Urinary bladder (tissue), 4 donors: ENCODE results near the gene CSNK1G2. TPM values are rescaled to one million over a fixed set of nuclear protein-coding genes. Genes with fewer than 3 reads are reported as not detected.

ENCODE experiments used
- DNase-seq: peaks from one replicate; pipeline ENCODE4 v3.0.0-alpha.2; 2015; ENCODE audit errors: extremely low spot score
- H3K27ac ChIP-seq: one replicate; pipeline ENCODE4 v1.5.1; 2013; ENCODE audit warnings: low read depth, mild to moderate bottlenecking, moderate library complexity
- H3K36me3 ChIP-seq: one replicate; pipeline ENCODE4 v1.6.1; 2013; ENCODE audit warnings: mild to moderate bottlenecking, moderate library complexity; ENCODE audit not compliant: insufficient read depth
- H3K4me1 ChIP-seq: one replicate; pipeline ENCODE4 v1.6.1; 2013; ENCODE audit warnings: mild to moderate bottlenecking, moderate library complexity; ENCODE audit not compliant: insufficient read depth
- H3K4me3 ChIP-seq: one replicate; pipeline ENCODE4 v1.5.1; 2013; ENCODE audit warnings: low read depth, low read length
- WGBS: extraction: QIAGEN DNeasy Blood & Tissue Kit; methylation state at CpG from one replicate; pipeline ENCODE4 v1.1.7; 2013; 5-methylcytosine and 5-hydroxymethylcytosine counted together
- polyA plus RNA-seq: library from polyadenylated mRNA; stranded (reverse); fragments of 200-250 nt; gene quantifications from one replicate; pipeline ENCODE4 v1.2.3, GENCODE V29; 2013
- total RNA-seq: library from RNA; depleted of rRNA; stranded (reverse); fragments of >200 nt; gene quantifications from one replicate; pipeline ENCODE4 v1.2.3, GENCODE V29; 2014
- donor health status: healthy with polysubstance abuse.
- donor health status: healthy.

The CSNK1G2 gene
- total and polyA plus RNA-seq, 2 donors: 33.5 to 50.1 TPM

DNA sequence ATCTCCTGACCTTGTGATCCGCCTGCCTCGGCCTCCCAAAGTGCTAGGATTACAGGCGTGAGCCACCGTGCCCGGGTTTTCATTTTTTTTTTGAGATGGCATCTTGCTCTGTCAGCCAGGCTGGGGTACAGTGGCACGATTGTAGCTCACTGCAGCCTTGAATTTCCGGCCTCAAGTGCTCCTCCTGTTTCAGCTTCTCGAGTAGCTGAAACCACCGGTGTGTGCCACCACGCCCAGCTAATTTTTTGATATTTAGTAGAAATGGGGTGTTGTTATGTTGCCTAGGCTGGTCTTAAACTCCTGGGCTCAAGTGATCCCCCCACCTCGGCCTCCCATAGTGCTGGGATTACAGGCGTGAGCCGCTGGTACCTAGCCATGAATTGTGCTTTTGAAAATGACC is 29.9 kb upstream of the CSNK1G2 start:
- peaks cover 3% of the 10 kb centered on the region for H3K4me1 ChIP-seq
- no peak overlapping the region for H3K4me3 ChIP-seq
- no peak overlapping the region for H3K27ac ChIP-seq
- no peak for DNase-seq
- 89% methylated on average over 13 of the region's 13 CpGs for WGBS
- peaks cover 3% of the 10 kb centered on the region for H3K36me3 ChIP-seq

GRCh38 chr19:1911995-1912394 is 29.0 kb upstream of the CSNK1G2 start:
- no peak for DNase-seq
- H3K4me3 ChIP-seq: no peak overlapping the region
- peaks cover 3% of the 10 kb centered on the region for H3K4me1 ChIP-seq
- no peak overlapping the region for H3K27ac ChIP-seq
- WGBS: 95% methylated on average over 37 of the region's 37 CpGs
- H3K36me3 ChIP-seq: peaks cover 3% of the 10 kb centered on the region

DNA sequence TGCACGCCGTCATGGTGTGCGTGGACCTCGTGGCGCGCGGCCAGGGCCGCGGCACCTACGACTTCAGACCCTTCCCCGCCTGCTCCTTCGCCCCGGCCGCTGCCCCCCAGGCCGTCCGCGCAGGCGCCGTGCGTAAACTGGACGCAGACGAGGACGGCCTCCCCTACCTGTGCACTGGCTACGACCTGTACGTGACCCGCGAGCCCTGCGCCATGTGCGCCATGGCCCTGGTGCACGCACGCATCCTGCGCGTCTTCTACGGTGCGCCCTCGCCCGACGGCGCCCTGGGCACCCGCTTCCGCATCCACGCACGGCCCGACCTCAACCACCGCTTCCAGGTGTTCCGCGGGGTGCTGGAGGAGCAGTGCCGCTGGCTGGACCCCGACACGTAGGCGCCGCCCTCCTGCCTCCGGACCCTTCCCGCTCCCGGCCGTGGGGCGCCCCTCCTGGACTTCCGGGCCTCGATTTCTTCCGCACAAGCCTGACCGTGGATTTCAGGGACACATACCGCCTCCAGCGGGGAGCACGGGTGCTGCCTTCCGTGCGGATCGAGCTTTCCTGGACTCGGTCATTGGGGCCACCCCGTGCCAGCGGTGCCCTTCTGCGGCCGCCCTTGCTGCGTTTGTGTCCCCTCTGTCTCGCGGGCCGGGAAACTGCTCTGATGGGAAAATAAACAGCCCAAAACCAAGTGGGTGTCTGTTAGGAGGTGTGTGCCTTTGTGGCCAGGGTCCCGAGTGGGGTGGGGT is 28.0 kb upstream of the CSNK1G2 start:
- Histone ChIP-seq H3K36me3 (peaks cover 3% of the 10 kb centered on the region), H3K4me3 (no peak overlapping the region), H3K27ac (no peak overlapping the region), H3K4me1 (peaks cover 3% of the 10 kb centered on the region)
- DNase-seq: no peak
- 98% methylated on average over 77 of the region's 77 CpGs for WGBS

DNA sequence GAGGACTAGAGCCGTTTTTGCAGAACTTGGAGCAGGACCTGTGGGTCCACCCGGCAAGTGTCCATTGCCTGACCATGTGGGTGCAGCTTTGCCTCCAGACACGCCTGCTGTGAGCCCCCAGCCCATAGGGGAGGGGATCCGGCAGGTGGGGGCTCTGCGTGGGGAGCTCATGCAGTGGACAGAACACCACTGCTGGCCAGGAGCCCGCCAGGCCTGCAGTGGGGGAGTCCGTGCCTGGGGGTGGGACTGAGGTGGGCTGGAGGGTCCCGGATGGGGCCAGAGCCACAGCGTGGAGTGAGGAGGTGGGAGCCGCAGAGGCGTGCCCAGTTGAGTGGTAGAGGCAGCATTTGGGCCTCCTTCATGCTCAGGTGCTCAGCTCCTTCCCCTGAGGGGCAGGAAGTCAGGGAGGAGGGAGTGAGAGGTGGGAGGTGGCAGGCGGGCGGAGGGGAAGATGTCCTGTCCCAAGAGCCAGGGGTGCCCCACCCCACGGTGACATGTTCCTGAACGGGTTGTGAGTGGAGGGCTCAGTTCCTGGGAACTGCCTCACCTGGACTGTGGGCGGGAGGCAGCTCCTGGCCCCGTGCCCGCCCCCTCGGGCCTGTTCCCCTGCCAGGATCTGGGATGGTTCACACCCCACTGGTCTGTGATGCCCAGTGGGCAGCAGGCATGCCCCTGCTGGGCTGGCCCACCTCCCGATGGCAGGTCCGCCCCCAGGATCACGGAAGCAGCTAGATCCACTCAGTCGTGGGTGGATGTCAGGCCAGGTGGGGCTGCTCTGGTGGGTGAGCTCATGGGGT is 27.0 kb upstream of the CSNK1G2 start:
- Histone ChIP-seq H3K4me1 (peaks cover 3% of the 10 kb centered on the region), H3K36me3 (peaks cover 6% of the 10 kb centered on the region), H3K4me3 (no peak overlapping the region), H3K27ac (no peak overlapping the region)
- 88% methylated on average over 23 of the region's 23 CpGs for WGBS
- DNase-seq: no peak

DNA sequence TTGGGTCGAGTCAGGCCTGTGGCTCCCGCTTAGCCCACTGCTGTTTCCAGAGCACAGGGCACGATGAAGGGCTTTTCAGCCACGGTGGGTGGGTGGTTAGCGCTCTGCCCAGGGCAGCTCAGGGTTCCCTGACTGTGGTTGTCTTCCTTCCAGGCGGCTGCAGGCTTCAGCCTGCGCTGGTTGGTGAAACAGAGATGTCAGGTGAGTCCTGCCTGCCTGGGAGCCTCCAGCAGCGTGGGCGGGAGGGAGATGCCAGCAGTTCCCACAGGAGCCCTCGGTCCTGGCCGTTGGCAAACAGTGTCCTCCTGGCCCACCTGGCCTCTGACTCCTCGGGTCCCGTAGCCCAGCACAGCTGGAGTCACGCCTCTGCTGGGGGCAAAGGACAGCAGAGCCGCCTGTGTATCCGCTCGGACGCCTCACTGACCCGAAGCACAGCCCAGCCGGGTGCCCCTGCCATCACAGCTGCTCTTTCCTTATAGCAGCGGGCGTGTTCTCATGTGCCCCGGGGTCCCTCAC is 26.1 kb upstream of the CSNK1G2 start:
- WGBS: 96% methylated on average over 23 of the region's 23 CpGs

GRCh38 chr19:1917146-1917545 is 23.8 kb upstream of the CSNK1G2 start:
- no peak for DNase-seq
- Histone ChIP-seq H3K4me3 (no peak overlapping the region), H3K36me3 (peaks cover 5% of the 10 kb centered on the region), H3K4me1 (no peaks in the 10 kb centered on the region), H3K27ac (no peak overlapping the region)
- 78% methylated on average over 17 of the region's 17 CpGs for WGBS

More for the DNA sequence above, 26.1 kb upstream of the CSNK1G2 start:
- no peak for DNase-seq
- Histone ChIP-seq H3K27ac (no peak overlapping the region), H3K4me3 (no peak overlapping the region), H3K4me1 (no peaks in the 10 kb centered on the region), H3K36me3 (peaks cover 8% of the 10 kb centered on the region)

GRCh38 chr19:1917926-1918325 is 23.0 kb upstream of the CSNK1G2 start:
- no peak overlapping the region for H3K4me3 ChIP-seq
- peaks cover 6% of the 10 kb centered on the region for H3K36me3 ChIP-seq
- WGBS: 91% methylated on average over 25 of the region's 25 CpGs
- no peaks in the 10 kb centered on the region for H3K4me1 ChIP-seq
- H3K27ac ChIP-seq: no peak overlapping the region
- DNase-seq: no peak

DNA sequence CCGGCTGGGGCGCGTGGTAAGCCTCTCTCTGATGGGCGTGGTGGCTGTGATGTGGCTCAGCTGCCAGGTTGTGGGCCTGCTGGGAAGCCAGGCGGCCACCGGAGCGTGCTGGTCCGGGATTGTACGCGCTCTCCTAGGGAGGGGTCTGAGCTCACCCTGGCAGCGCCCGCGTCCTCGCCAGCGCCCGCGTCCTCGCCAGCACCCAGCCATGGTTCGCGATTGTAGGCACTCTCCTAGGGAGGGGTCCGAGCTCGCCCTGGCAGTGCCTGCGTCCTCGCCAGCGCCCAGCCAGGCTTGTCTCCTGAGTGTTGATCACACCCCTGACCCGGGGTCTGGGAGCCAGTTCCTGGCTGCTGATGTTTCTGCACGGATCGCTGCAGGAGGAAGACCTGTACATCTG is 22.0 kb upstream of the CSNK1G2 start:
- no peaks in the 10 kb centered on the region for H3K4me1 ChIP-seq
- WGBS: 96% methylated on average over 28 of the region's 28 CpGs
- no peak for DNase-seq
- H3K4me3 ChIP-seq: no peak overlapping the region
- peaks cover 9% of the 10 kb centered on the region for H3K36me3 ChIP-seq
- H3K27ac ChIP-seq: no peak overlapping the region

DNA sequence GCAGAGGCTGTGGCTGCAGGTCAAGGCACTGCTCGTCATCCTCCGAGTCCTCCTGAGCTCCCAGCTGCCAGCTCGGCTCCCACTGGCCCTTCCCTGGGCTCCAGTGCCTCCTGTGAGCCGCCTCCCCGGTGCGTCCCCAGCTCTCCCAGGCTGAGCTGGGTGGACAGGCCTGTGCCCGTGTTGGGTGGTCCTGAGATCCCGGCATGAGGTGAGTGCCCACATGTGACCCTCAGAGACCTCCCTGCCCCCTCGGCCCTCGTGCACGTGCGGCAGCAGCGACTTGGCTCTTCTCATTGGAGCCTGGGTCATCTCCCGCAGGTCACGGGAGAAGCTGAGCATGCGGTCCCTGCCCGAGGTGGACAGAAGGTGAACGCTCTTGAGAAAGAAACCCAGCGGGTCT is 20.3 kb upstream of the CSNK1G2 start:
- no peak overlapping the region for H3K27ac ChIP-seq
- 93% methylated on average over 19 of the region's 19 CpGs for WGBS
- no peak overlapping the region for H3K4me3 ChIP-seq
- no peaks in the 10 kb centered on the region for H3K4me1 ChIP-seq
- H3K36me3 ChIP-seq: peaks cover 12% of the 10 kb centered on the region
- DNase-seq: no peak

GRCh38 chr19:1921326-1921725 is 19.6 kb upstream of the CSNK1G2 start:
- no peak for DNase-seq
- 95% methylated on average over 19 of the region's 19 CpGs for WGBS
- Histone ChIP-seq H3K27ac (no peak overlapping the region), H3K36me3 (peaks cover 12% of the 10 kb centered on the region), H3K4me1 (no peaks in the 10 kb centered on the region), H3K4me3 (no peak overlapping the region)

DNA sequence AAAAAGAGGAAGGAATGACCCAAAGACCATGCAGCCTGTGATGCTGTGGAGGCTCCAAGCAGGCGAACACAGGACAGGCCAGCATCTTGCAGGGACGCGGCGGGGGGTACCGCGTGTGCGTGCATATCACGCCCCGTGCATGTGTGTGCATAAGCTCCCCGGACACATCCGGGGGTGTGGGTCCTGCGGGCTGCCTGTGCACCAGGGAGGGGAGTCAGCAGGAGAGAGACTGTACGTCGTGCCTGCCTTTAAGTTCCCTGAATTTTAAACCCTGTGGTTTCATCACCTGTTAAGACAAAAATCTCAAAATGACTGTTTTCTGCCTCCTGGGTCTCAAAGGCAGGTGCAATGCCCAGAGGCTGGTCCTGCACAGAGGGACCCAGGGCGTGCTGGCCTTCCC is 19.1 kb upstream of the CSNK1G2 start:
- no peak overlapping the region for H3K27ac ChIP-seq
- peaks cover 12% of the 10 kb centered on the region for H3K36me3 ChIP-seq
- WGBS: 94% methylated on average over 15 of the region's 15 CpGs
- no peak for DNase-seq
- H3K4me3 ChIP-seq: no peak overlapping the region
- H3K4me1 ChIP-seq: no peaks in the 10 kb centered on the region

DNA sequence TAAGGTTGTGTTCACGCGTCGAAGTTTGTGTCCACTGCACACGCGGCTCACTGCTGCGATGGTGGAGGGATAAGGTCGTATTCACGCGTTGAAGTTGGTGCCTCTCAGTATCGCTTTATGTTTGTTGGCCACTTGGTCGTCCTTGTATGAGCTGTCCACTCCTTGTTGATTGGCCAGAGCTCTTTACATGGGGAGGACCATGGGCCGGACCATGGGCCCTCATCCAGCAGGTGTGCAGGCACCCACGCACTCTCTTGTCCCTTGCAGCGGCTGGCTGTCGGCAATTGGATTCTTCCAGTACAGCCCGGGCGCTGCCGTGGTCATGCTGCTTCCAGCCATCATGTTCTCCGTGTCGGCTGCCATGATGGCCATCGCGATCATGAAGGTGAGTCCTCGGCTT is 18.2 kb upstream of the CSNK1G2 start:
- peaks cover 12% of the 10 kb centered on the region for H3K36me3 ChIP-seq
- H3K4me3 ChIP-seq: no peak overlapping the region
- no peak for DNase-seq
- H3K27ac ChIP-seq: no peak overlapping the region
- 94% methylated on average over 23 of the region's 23 CpGs for WGBS
- H3K4me1 ChIP-seq: no peaks in the 10 kb centered on the region

- no peak for DNase-seq
- no peaks in the 10 kb centered on the region for H3K4me1 ChIP-seq
- peaks cover 11% of the 10 kb centered on the region for H3K36me3 ChIP-seq
- WGBS: 87% methylated on average over 8 of the region's 8 CpGs
- no peak overlapping the region for H3K27ac ChIP-seq
- H3K4me3 ChIP-seq: no peak overlapping the region
Observed at GRCh38 chr19:1923319-1923718, 17.7 kb upstream of the CSNK1G2 start.
